Cardiac fibroblast (primary cell): ENCODE results near the gene ARHGEF39.

ENCODE experiments used
- DNase-seq, 2 donors: peaks; one replicate each; pipeline versions ENCODE4 v3.0.0 to v3.0.0-alpha.2; 2010; ENCODE audit warnings: low read depth in 2 of 2
- H3K4me3 ChIP-seq, 2 donors: replicated peaks in 1 of 2; 1 replicate in 1 of 2; 2 replicates in 1 of 2; pipeline ENCODE4 v1.5.1; 2011; ENCODE audit warnings: low read depth in 2 of 2, low read length in 2 of 2, mild to moderate bottlenecking in 2 of 2, moderate library complexity in 1 of 2
- TF ChIP-seq, protein P1 (sequence below): IDR thresholded peaks from one replicate; pipeline ENCODE4 v1.5.1; 2011; ENCODE audit warnings: low read depth, mild to moderate bottlenecking, low read length, inconsistent platforms

ARHGEF39 gene

DNA sequence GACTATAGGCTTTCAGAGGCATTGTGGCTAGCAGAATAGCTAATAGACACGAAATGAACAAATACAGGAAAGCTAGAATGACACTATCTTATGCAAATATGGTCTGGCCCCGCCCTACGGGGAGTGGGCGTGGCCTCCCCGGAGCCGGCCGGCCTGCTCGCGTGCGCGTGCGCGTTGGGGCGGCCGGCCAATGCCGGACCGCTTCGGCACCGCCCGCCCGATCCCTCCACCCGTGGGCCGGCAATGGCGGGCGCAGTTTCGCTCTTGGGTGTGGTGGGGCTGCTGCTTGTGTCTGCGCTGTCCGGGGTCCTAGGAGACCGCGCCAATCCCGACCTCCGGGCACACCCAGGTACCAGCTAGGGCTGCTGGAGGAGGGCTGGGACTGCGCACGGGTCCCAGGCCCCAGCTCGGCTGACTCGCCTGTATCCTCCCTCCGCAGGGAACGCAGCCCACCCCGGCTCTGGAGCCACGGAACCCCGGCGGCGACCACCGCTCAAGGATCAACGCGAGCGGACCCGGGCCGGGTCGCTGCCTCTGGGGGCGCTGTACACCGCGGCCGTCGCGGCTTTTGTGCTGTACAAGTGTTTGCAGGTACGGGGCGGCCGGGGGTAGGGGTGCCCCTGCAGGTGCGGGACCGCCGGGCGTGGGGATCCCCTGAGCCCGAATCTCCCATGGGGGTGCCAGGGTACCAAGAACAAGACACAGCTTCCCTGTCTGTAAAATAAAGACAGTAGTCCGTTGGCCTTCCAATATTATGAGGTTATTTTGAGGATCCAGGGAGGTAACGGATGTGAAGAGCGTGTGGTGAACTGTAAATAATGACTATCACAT is 6.6 kb downstream of the ARHGEF39 start, which contains the start of gene CCDC107:
Gene CCDC107 (plus strand): TSS at position 156 of the 831 bp plus-strand sequence. CDS start 88 bp downstream, at position 244.
- peak within 1 kb of the TSS; percentile 92 to 97 for H3K4me3 ChIP-seq
- peak; percentile 87 to 90 for DNase-seq
- TF ChIP-seq, protein P1, sequence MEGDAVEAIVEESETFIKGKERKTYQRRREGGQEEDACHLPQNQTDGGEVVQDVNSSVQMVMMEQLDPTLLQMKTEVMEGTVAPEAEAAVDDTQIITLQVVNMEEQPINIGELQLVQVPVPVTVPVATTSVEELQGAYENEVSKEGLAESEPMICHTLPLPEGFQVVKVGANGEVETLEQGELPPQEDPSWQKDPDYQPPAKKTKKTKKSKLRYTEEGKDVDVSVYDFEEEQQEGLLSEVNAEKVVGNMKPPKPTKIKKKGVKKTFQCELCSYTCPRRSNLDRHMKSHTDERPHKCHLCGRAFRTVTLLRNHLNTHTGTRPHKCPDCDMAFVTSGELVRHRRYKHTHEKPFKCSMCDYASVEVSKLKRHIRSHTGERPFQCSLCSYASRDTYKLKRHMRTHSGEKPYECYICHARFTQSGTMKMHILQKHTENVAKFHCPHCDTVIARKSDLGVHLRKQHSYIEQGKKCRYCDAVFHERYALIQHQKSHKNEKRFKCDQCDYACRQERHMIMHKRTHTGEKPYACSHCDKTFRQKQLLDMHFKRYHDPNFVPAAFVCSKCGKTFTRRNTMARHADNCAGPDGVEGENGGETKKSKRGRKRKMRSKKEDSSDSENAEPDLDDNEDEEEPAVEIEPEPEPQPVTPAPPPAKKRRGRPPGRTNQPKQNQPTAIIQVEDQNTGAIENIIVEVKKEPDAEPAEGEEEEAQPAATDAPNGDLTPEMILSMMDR, result peak; percentile 51

DNA sequence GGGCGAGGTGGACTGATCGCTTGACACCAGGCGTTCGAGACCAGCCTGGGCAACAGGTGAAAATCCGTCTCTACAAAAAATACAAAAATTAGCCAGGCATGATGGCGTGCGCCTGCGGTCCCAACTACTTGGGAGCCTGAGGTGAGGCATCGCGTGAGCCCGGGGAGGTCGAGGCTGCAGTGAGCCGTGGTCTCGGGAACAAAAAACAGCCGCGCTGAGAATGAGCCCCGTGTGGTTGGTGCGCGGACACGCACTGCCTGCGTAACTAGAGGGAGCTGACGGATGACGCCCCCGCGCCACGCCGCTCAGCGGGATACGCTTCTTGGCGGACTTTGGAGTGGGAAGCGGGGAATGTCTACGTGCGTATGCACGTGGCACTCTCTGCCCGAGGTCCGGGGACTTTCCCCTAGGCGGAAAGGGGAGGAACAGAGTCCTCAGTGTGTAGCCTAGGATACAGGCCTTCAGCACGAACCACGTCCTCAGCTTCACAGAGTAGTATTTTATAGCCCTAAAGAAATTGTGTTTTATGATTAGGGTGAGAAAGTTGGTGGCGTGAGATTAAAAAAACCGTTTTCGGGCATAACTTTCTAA is 7.4 kb downstream of the ARHGEF39 start, which contains the start of gene RMRP:
Gene RMRP (minus strand): TSS at position 474 of the 591 bp plus-strand sequence.
- H3K4me3 ChIP-seq, result peak within 1 kb of the TSS; percentile 92 to 97
- DNase-seq, result peak; percentile 100
- TF ChIP-seq, protein P1, result peak; percentile 33

DNA sequence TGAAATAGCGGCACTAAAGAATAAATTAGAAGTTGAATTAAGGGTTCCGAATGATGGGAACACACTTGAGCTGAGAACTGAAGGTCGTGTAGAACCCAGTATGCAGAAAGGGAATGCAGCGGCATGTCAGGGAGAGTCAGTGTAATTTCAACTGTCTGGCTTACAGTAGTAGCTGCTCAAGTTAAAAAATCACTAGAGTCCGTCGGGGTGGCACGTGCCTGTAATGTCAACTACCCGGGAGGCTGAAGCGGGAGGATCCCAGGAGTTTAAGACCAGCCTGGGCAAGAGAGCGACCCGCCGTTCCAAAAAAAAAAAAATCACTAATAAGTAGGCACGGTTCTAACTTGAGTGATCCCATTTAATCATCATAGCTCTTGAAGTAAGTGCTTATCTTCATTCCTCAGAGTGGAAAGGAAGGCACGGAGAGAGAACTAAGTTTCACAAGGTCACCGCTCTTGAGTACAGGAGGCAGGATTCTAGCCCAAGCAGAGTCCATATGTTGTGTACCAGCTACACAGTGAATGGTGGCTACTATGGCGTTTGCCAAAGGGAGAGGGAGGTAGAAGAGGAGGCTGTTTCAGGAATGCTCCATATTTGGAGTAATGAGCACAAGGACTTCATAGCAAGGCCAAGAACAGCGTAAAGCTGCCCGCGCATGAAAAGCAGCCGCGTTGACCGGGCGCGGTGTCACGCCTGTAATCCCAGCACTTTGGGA is 8.0 kb downstream of the ARHGEF39 start:
- DNase-seq, result peak in 1 of 2 donors; percentile 65
- H3K4me3 ChIP-seq, result peak overlapping the region; percentile 30 to 35
- TF ChIP-seq, protein P1, result no peak

DNA sequence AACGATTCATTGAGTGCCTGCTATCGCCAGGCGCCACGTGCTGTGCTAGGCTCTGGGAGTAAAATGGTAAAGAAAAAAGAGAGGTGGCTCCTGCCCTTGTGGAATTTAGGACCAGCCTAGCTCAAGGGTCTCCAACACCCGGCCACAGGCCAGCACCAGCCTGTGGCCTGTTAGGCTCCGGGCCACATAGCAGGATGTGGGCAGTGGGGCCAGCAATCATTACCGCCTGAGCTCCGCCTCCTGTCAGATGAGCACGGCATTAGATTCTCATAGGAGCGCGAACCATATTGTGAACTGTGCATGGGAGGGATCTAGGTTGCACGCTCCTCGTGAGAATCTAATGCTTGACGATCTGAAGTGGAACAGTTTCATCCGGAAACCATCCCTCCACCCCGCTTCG is 8.6 kb downstream of the ARHGEF39 start:
- TF ChIP-seq, protein P1, result no peak
- no peak overlapping the region for H3K4me3 ChIP-seq
- no peak for DNase-seq

DNA sequence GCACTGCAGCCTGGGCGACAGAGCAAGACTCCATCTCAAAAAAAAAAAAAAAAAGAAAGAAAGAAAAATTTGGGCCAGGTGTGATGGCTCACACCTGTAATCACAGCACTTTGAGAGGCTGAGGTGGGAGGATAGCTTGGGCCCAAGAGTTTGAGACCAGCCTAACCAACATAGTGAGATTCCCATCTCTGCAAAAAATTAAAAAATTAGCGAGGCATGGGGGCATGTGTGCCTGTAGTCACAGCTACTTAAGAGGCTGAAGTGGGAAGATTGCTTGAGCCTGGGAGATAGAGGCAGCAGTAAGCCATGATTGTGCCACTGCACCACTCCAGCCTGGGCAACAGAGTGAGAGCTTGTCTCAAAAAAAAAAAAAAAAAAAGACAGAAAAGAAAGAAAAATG is 11.4 kb downstream of the ARHGEF39 start:
- no peak overlapping the region for H3K4me3 ChIP-seq
- DNase-seq, result no peak
- TF ChIP-seq, protein P1, result no peak

DNA sequence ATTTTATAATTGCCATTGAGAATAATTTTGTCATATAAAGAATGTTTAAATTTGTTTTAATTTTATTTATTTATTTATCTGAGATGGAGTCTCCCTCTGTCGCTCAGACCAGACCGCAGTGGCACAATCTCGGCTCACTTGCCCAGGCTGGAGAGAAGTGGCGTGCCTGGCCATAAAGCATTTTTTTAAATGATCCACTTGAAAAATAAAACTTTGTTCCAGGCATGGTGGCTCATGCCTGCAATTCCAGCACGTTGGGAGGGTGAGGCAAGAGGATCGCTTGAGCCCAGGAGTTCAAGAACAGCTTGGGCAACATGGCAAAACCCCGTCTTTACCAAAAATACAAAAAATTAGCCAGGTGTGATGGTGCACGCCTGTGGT is 12.2 kb downstream of the ARHGEF39 start:
- TF ChIP-seq, protein P1, result no peak

More for the DNA sequence above, 12.2 kb downstream of the ARHGEF39 start:
- no peak for DNase-seq
- H3K4me3 ChIP-seq, result no peak overlapping the region
